ENCODE results near the gene USP14. TPM values are rescaled to one million over a fixed set of nuclear protein-coding genes. Genes with fewer than 3 reads are reported as not detected.

The USP14 gene
- polyA plus RNA-seq, 1 donor from 2014 or later = 41.7 TPM

DNA sequence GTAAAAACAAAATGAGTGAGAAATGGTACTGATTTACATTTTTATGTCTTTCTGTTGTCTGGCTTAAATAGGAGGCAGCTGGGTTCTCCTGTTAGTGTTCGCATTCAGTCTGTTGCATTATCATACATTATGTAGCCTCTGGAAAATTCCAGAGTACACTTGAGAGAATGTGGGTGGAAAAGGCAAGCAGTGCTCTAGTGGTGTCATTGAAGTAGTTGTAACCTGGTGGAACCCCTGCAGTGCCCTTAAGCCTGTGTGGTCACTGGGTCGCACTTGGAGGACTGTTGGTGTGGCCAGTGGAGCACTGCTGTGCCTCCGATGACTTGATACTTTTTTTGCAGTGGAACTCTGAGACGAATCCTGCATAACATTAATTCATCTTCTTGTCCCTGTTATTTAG, 52.4 kb downstream of the USP14 start:
- no peaks in the 10 kb centered on the region for H3K9me3 ChIP-seq (ENCODE audit: low read length)
- H3K4me2 ChIP-seq (ENCODE audit: low read length) = no peak overlapping the region
- no peaks in the 10 kb centered on the region for H3K9me2 ChIP-seq (ENCODE audit: insufficient read depth, low read length)
- H3K9ac ChIP-seq (ENCODE audit: low read length) = no peak overlapping the region
- no peak for TF ChIP-seq SMC3 (conservative IDR thresholded peaks at IDR 0.05; ENCODE audit: poor library complexity)
- TF ChIP-seq, protein P1, sequence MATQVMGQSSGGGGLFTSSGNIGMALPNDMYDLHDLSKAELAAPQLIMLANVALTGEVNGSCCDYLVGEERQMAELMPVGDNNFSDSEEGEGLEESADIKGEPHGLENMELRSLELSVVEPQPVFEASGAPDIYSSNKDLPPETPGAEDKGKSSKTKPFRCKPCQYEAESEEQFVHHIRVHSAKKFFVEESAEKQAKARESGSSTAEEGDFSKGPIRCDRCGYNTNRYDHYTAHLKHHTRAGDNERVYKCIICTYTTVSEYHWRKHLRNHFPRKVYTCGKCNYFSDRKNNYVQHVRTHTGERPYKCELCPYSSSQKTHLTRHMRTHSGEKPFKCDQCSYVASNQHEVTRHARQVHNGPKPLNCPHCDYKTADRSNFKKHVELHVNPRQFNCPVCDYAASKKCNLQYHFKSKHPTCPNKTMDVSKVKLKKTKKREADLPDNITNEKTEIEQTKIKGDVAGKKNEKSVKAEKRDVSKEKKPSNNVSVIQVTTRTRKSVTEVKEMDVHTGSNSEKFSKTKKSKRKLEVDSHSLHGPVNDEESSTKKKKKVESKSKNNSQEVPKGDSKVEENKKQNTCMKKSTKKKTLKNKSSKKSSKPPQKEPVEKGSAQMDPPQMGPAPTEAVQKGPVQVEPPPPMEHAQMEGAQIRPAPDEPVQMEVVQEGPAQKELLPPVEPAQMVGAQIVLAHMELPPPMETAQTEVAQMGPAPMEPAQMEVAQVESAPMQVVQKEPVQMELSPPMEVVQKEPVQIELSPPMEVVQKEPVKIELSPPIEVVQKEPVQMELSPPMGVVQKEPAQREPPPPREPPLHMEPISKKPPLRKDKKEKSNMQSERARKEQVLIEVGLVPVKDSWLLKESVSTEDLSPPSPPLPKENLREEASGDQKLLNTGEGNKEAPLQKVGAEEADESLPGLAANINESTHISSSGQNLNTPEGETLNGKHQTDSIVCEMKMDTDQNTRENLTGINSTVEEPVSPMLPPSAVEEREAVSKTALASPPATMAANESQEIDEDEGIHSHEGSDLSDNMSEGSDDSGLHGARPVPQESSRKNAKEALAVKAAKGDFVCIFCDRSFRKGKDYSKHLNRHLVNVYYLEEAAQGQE (IDR thresholded peaks at IDR 0.05; ENCODE audit: borderline replicate concordance) = no peak
- TF ChIP-seq POLR2AphosphoS5 (IDR thresholded peaks at IDR 0.05) = no peak
- H3K36me3 ChIP-seq (ENCODE audit: insufficient read depth, low read length) = peaks cover 12% of the 10 kb centered on the region
- H3K27me3 ChIP-seq (ENCODE audit: insufficient read depth, low read depth, low read length) = no peaks in the 10 kb centered on the region
- H3K4me3 ChIP-seq (ENCODE audit: low read length) = no peak overlapping the region
- no peak overlapping the region for H3K27ac ChIP-seq (ENCODE audit: low read length)
- H3K79me2 ChIP-seq (replicated peaks; ENCODE audit: insufficient read depth, low read length) = no peaks in the 10 kb centered on the region
- no peaks in the 10 kb centered on the region for H3F3A ChIP-seq (ENCODE audit: insufficient read depth, low read length, poor library complexity, severe bottlenecking)
- H4K20me1 ChIP-seq (ENCODE audit: insufficient read depth) = no peaks in the 10 kb centered on the region
- no peak overlapping the region for H2AFZ ChIP-seq (ENCODE audit: low read depth, low read length)

DNA sequence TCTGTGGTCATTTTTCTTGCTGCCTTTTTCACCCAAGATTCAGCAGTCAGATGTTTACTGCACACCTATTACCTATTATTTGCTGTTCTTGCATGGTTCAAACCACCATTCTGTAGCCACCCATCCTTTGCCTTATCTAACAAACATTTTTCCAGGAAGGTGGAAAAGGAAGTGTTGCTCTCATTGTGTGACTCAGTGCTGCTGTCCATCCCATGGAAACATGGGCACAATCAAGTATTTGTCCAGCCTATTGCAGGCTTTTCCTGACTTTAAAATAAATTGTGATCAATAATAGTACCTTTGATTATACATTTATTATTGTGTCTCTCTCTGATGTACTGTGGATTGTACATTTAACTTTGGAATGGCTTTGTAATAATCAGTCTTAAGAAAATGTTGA, 53.2 kb downstream of the USP14 start:
- no peak overlapping the region for H3K9ac ChIP-seq (ENCODE audit: low read length)
- no peak overlapping the region for H3K4me2 ChIP-seq (ENCODE audit: low read length)
- H3K4me3 ChIP-seq (ENCODE audit: low read length) = no peak overlapping the region
- H3K27me3 ChIP-seq (ENCODE audit: insufficient read depth, low read depth, low read length) = no peaks in the 10 kb centered on the region
- peaks cover 13% of the 10 kb centered on the region for H3K36me3 ChIP-seq (ENCODE audit: insufficient read depth, low read length)
- H4K20me1 ChIP-seq (ENCODE audit: insufficient read depth) = no peaks in the 10 kb centered on the region
- no peaks in the 10 kb centered on the region for H3K9me3 ChIP-seq (ENCODE audit: low read length)
- no peak overlapping the region for H2AFZ ChIP-seq (ENCODE audit: low read depth, low read length)
- H3K27ac ChIP-seq (ENCODE audit: low read length) = no peak overlapping the region
- no peaks in the 10 kb centered on the region for H3K79me2 ChIP-seq (replicated peaks; ENCODE audit: insufficient read depth, low read length)
- H3K9me2 ChIP-seq (ENCODE audit: insufficient read depth, low read length) = no peaks in the 10 kb centered on the region
- no peak for TF ChIP-seq RAD21 (conservative IDR thresholded peaks at IDR 0.05)
- no peaks in the 10 kb centered on the region for H3F3A ChIP-seq (ENCODE audit: insufficient read depth, low read length, poor library complexity, severe bottlenecking)

- H3K4me2 ChIP-seq (ENCODE audit: low read length) = no peak overlapping the region
- no peaks in the 10 kb centered on the region for H3K9me2 ChIP-seq (ENCODE audit: insufficient read depth, low read length)
- no peaks in the 10 kb centered on the region for H3K27me3 ChIP-seq (ENCODE audit: insufficient read depth, low read depth, low read length)
- H4K20me1 ChIP-seq (ENCODE audit: insufficient read depth) = no peaks in the 10 kb centered on the region
- no peak overlapping the region for H3K4me3 ChIP-seq (ENCODE audit: low read length)
- no peak overlapping the region for H3K9ac ChIP-seq (ENCODE audit: low read length)
- H3K27ac ChIP-seq (ENCODE audit: low read length) = no peak overlapping the region
- TF ChIP-seq, protein P1 (IDR thresholded peaks at IDR 0.05; ENCODE audit: borderline replicate concordance) = no peak
- TF ChIP-seq, protein P2, sequence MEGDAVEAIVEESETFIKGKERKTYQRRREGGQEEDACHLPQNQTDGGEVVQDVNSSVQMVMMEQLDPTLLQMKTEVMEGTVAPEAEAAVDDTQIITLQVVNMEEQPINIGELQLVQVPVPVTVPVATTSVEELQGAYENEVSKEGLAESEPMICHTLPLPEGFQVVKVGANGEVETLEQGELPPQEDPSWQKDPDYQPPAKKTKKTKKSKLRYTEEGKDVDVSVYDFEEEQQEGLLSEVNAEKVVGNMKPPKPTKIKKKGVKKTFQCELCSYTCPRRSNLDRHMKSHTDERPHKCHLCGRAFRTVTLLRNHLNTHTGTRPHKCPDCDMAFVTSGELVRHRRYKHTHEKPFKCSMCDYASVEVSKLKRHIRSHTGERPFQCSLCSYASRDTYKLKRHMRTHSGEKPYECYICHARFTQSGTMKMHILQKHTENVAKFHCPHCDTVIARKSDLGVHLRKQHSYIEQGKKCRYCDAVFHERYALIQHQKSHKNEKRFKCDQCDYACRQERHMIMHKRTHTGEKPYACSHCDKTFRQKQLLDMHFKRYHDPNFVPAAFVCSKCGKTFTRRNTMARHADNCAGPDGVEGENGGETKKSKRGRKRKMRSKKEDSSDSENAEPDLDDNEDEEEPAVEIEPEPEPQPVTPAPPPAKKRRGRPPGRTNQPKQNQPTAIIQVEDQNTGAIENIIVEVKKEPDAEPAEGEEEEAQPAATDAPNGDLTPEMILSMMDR (IDR thresholded peaks at IDR 0.05; ENCODE audit: poor library complexity, severe bottlenecking) = no peak
- TF ChIP-seq MXI1 (conservative IDR thresholded peaks at IDR 0.05; ENCODE audit: poor library complexity, severe bottlenecking) (no peak), EP300 (conservative IDR thresholded peaks at IDR 0.05; ENCODE audit: poor library complexity, severe bottlenecking) (no peak), TAF1 (IDR thresholded peaks at IDR 0.05; ENCODE audit: low read depth) (no peak), POLR2AphosphoS5 (IDR thresholded peaks at IDR 0.05) (no peak), SMC3 (conservative IDR thresholded peaks at IDR 0.05; ENCODE audit: poor library complexity) (no peak), EZH2 (IDR thresholded peaks at IDR 0.05; ENCODE audit: borderline replicate concordance, insufficient read depth, low read length, poor library complexity, severe bottlenecking) (no peak), RAD21 (conservative IDR thresholded peaks at IDR 0.05) (no peak)
- H2AFZ ChIP-seq (ENCODE audit: low read depth, low read length) = no peak overlapping the region
- no peaks in the 10 kb centered on the region for H3K9me3 ChIP-seq (ENCODE audit: low read length)
- H3K36me3 ChIP-seq (ENCODE audit: insufficient read depth, low read length) = peaks cover 13% of the 10 kb centered on the region
- H3F3A ChIP-seq (ENCODE audit: insufficient read depth, low read length, poor library complexity, severe bottlenecking) = no peaks in the 10 kb centered on the region
- H3K79me2 ChIP-seq (replicated peaks; ENCODE audit: insufficient read depth, low read length) = no peaks in the 10 kb centered on the region
Measured at GRCh38 chr18:212780-213179, 54.4 kb downstream of the USP14 start.
